Activated T-cell treated with anti-CD3 and anti-CD28 coated beads, Interleukin-2, amount 50 U/mL, for 72 hours (primary cell): ENCODE data around the gene C1orf174. TPM values are rescaled to one million over a fixed set of nuclear protein-coding genes. Genes with fewer than 3 reads are reported as not detected.

ENCODE experiments used
- ATAC-seq, 2 donors: fragments of 150-1000 bp; cut with Tn5 transposase; replicated peaks in 1 of 2; 2 replicates each; pipeline ENCODE4 v1.10.0; 2021; ENCODE audit warnings: moderate library complexity in 2 of 2, mild to moderate bottlenecking in 1 of 2
- DNase-seq, 2 donors: peaks; one replicate each; pipeline ENCODE4 v3.0.0; 2021 to 2022; ENCODE audit warnings: mixed read lengths in 1 of 2
- H3K27ac Mint-ChIP-seq: one replicate; pipeline ENCODE4 v1.8.0; 2022; ENCODE audit warnings: mild to moderate bottlenecking, moderate library complexity, mixed read lengths
- H3K27me3 Mint-ChIP-seq: one replicate; pipeline ENCODE4 v1.8.0; 2022; ENCODE audit warnings: low read depth, mixed read lengths
- H3K36me3 Mint-ChIP-seq, 2 donors: one replicate each; pipeline ENCODE4 v1.8.0; 2022; ENCODE audit warnings: mixed read lengths in 2 of 2, mild to moderate bottlenecking in 1 of 2; ENCODE audit not compliant: insufficient read depth in 2 of 2
- H3K4me1 Mint-ChIP-seq: one replicate; pipeline ENCODE4 v1.8.0; 2022; ENCODE audit warnings: low read depth, mixed read lengths
- H3K4me3 Mint-ChIP-seq, 2 donors: one replicate each; pipeline ENCODE4 v1.8.0; 2022; ENCODE audit warnings: mild to moderate bottlenecking in 2 of 2, mixed read lengths in 2 of 2, moderate library complexity in 2 of 2
- H3K9me3 Mint-ChIP-seq, 2 donors: one replicate each; pipeline ENCODE4 v1.8.0; 2022; ENCODE audit warnings: mixed read lengths in 2 of 2
- total RNA-seq, 2 donors: library from RNA; stranded (reverse); gene quantifications; one replicate each; pipeline ENCODE4 v1.2.3, GENCODE V29; 2022

The C1orf174 gene
- total RNA-seq, 2 donors from 2014 or later, result 30.8 to 43.7 TPM

GRCh38 chr1:3932156-3932919 is 32.3 kb upstream of the C1orf174 start:
- H3K27ac Mint-ChIP-seq, result no peak overlapping the region
- peaks cover 5 to 8% of the 10 kb centered on the region in 2 donors for H3K36me3 Mint-ChIP-seq
- peaks cover 10 to 14% of the 10 kb centered on the region in 2 donors for H3K9me3 Mint-ChIP-seq
- no peak for DNase-seq
- H3K4me3 Mint-ChIP-seq, result no peak overlapping the region
- no peak for ATAC-seq
- peaks cover 18% of the 10 kb centered on the region for H3K27me3 Mint-ChIP-seq
- H3K4me1 Mint-ChIP-seq, result no peaks in the 10 kb centered on the region

- DNase-seq (no peak), ATAC-seq (no peak)
- Mint-ChIP-seq H3K36me3 (peaks cover 5% of the 10 kb centered on the region in 2 donors), H3K4me1 (no peaks in the 10 kb centered on the region), H3K9me3 (peaks cover 8 to 10% of the 10 kb centered on the region in 2 donors), H3K27me3 (peaks cover 18% of the 10 kb centered on the region), H3K27ac (no peak overlapping the region), H3K4me3 (no peak overlapping the region)
Measured at GRCh38 chr1:3931007-3931912, 31.2 kb upstream of the C1orf174 start.

DNA sequence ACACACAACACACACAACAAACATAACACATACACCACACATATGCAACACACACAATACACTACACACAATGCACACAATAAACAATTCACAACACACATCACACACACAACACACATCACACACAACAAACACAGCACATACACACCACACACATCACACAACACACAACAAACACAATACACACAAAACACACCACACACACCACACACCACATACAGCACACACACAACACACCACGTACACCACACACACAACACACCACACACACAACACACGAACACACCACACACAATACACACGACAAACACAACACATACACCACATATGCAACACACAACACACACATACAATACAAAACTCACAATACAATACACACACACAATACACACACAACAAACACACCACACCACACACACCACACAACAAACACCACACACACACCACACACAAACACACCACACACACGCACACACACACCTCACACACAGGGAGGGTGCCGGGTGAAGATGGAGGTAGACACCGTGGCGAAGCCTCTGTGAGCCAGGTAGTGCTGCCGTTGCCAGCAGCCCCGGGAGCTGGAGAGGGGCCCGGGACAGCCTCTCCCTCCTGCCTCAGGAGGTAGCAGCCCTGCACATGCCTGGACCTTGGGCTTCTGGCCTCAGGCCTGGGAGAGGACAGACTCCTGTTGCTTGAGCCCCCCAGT is 30.4 kb upstream of the C1orf174 start:
- Mint-ChIP-seq H3K36me3 (peaks cover 5% of the 10 kb centered on the region in 2 donors), H3K4me3 (no peak overlapping the region), H3K27me3 (peaks cover 13% of the 10 kb centered on the region), H3K27ac (no peak overlapping the region), H3K9me3 (peaks cover 8 to 10% of the 10 kb centered on the region in 2 donors), H3K4me1 (no peaks in the 10 kb centered on the region)
- DNase-seq (no peak), ATAC-seq (no peak)

DNA sequence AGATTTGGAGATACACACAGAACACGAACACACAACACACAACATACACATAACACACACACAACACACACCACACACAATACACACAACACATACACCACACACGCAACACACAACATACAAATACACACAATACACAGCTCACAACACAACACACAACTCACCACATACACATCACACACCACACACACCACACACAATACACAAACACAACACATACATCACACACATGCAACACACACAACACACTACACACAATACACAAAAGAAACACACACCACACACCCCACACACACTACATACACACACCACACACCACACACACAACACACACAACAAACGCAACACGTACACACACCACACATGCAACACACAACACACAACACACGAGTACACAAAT is 29.1 kb upstream of the C1orf174 start:
- Mint-ChIP-seq H3K27me3 (peaks cover 11% of the 10 kb centered on the region), H3K36me3 (peaks cover 5% of the 10 kb centered on the region in 2 donors), H3K27ac (no peak overlapping the region), H3K9me3 (peaks cover 8 to 10% of the 10 kb centered on the region in 2 donors), H3K4me3 (no peak overlapping the region), H3K4me1 (no peaks in the 10 kb centered on the region)
- ATAC-seq (no peak), DNase-seq (no peak)

DNA sequence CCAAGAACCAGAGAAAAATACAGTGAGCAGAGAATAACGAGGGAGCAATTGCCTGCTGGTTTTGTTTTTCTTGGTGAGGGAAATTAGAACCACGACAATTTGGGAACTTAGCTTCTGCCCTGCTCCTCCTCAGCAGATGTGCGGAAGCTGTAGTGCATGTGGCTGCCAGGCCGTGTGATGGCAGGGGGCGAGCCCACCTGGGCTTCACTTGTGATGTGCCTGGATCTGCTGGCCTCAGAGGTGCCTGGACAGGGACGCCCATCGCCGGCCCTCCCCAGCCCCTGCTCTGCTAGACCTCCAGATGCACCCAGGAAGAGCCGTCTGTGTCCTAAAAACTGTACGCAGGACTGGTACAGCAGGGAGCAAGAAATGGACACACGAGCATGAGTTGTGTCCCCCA is 28.5 kb upstream of the C1orf174 start:
- Mint-ChIP-seq H3K27ac (no peak overlapping the region), H3K36me3 (peaks cover 5% of the 10 kb centered on the region in 2 donors)

GRCh38 chr1:3926956-3927355 is 26.9 kb upstream of the C1orf174 start:
- no peak for ATAC-seq
- H3K9me3 Mint-ChIP-seq, result peaks cover 8 to 10% of the 10 kb centered on the region in 2 donors

More for the DNA sequence above, 28.5 kb upstream of the C1orf174 start:
- no peak overlapping the region for H3K4me3 Mint-ChIP-seq
- H3K9me3 Mint-ChIP-seq, result peaks cover 8 to 10% of the 10 kb centered on the region in 2 donors
- no peak for ATAC-seq
- H3K4me1 Mint-ChIP-seq, result no peaks in the 10 kb centered on the region
- H3K27me3 Mint-ChIP-seq, result peaks cover 11% of the 10 kb centered on the region
- no peak for DNase-seq

GRCh38 chr1:3925762-3926161 is 25.7 kb upstream of the C1orf174 start:
- peaks cover 20% of the 10 kb centered on the region for H3K4me1 Mint-ChIP-seq
- no peaks in the 10 kb centered on the region for H3K27me3 Mint-ChIP-seq
- DNase-seq (no peak), ATAC-seq (no peak)
- no peak overlapping the region for H3K27ac Mint-ChIP-seq
- H3K36me3 Mint-ChIP-seq, result peaks cover 5% of the 10 kb centered on the region in 2 donors
- peaks cover 8 to 10% of the 10 kb centered on the region in 2 donors for H3K9me3 Mint-ChIP-seq
- H3K4me3 Mint-ChIP-seq, result no peak overlapping the region

More at GRCh38 chr1:3926956-3927355, 26.9 kb upstream of the C1orf174 start:
- no peak overlapping the region for H3K27ac Mint-ChIP-seq
- DNase-seq, result no peak
- no peaks in the 10 kb centered on the region for H3K27me3 Mint-ChIP-seq
- H3K4me3 Mint-ChIP-seq, result no peak overlapping the region
- H3K36me3 Mint-ChIP-seq, result peaks cover 5% of the 10 kb centered on the region in 2 donors
- peaks cover 16% of the 10 kb centered on the region for H3K4me1 Mint-ChIP-seq

DNA sequence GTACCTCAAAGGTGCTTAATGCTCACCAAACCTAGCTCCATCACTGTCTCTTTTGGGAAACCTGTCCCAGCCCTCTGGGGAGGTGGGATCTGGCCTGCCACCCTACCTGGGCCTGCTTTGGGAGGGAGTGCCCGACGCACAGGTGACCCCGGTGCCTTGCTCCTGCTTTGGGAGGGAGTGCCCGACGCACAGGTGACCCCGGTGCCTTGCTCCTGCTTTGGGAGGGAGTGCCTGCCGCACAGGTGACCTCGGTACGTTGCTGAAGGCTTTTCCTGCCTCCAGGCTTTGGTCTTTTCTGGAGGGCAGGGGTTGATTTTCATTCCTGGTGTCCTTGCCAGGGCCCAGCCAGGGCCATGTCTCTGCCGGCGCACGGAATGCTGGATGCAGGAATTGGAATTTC is 25.2 kb upstream of the C1orf174 start:
- ATAC-seq (no peak), DNase-seq (no peak)
- Mint-ChIP-seq H3K4me3 (no peak overlapping the region), H3K4me1 (peaks cover 20% of the 10 kb centered on the region), H3K27ac (no peak overlapping the region), H3K9me3 (peaks cover 5 to 7% of the 10 kb centered on the region in 2 donors), H3K27me3 (no peaks in the 10 kb centered on the region), H3K36me3 (peaks cover 2 to 3% of the 10 kb centered on the region in 2 donors)

DNA sequence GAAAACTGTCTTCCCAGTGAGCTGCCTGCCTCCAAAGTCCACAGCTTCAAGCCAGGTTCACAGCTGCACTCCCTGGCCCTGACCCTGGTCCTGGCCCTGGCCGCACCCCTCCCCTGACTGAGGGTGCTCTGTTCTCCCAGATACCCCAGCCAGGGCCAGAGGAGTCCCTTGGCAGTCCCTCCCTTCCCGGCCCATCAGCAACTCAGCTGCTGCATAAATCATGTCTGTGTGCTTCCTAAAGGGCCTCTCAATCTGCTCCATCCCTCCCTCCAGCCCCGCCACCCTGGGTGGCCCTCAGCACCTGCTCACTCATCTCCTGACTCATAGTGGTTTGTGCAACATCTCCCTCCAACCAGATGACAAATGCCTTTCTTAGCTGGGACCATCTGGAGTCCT is 24.8 kb upstream of the C1orf174 start:
- Mint-ChIP-seq H3K4me1 (peaks cover 20% of the 10 kb centered on the region), H3K9me3 (peaks cover 3 to 4% of the 10 kb centered on the region in 2 donors), H3K36me3 (no peaks in the 10 kb centered on the region), H3K27ac (no peak overlapping the region), H3K4me3 (no peak overlapping the region), H3K27me3 (no peaks in the 10 kb centered on the region)
- DNase-seq (no peak), ATAC-seq (no peak)

GRCh38 chr1:3924186-3924824 is 24.2 kb upstream of the C1orf174 start:
- H3K27ac Mint-ChIP-seq, result no peak overlapping the region
- H3K27me3 Mint-ChIP-seq, result no peaks in the 10 kb centered on the region
- H3K9me3 Mint-ChIP-seq, result peaks cover under 1 to 2% of the 10 kb centered on the region in 2 donors
- no peaks in the 10 kb centered on the region for H3K36me3 Mint-ChIP-seq
- H3K4me1 Mint-ChIP-seq, result peaks cover 20% of the 10 kb centered on the region
- ATAC-seq (no peak), DNase-seq (no peak)
- H3K4me3 Mint-ChIP-seq, result no peak overlapping the region

- Mint-ChIP-seq H3K4me3 (no peak overlapping the region), H3K4me1 (peaks cover 20% of the 10 kb centered on the region), H3K27ac (no peak overlapping the region), H3K27me3 (no peaks in the 10 kb centered on the region), H3K9me3 (no peaks in the 10 kb centered on the region), H3K36me3 (no peaks in the 10 kb centered on the region)
- ATAC-seq (no peak), DNase-seq (no peak)
Measured at GRCh38 chr1:3923378-3924185, 23.5 kb upstream of the C1orf174 start.

- Mint-ChIP-seq H3K4me3 (peak overlapping the region in 1 of 2 donors; percentile 44), H3K27me3 (no peaks in the 10 kb centered on the region), H3K9me3 (no peaks in the 10 kb centered on the region), H3K27ac (peak overlapping the region; percentile 9), H3K4me1 (peaks cover 20% of the 10 kb centered on the region), H3K36me3 (no peaks in the 10 kb centered on the region)
- ATAC-seq (no peak), DNase-seq (no peak)
Measured at GRCh38 chr1:3922851-3923250, 22.8 kb upstream of the C1orf174 start.
